Colonic mucosa (tissue), 4 donors: ENCODE results near the gene MKI67. TPM values are rescaled to one million over a fixed set of nuclear protein-coding genes. Genes with fewer than 3 reads are reported as not detected.
"Not testable (repeated sequence)": the region's sequence is repeated elsewhere in the genome, so short reads cannot be mapped to it uniquely, and the experiment has no call there.

Experiments used
- DNase-seq: peaks from one replicate; pipeline ENCODE4 v3.0.0-alpha.2; 2020
- H3K27ac ChIP-seq: fragments of 200-600 bp; one replicate; pipeline ENCODE4 v1.8.0; 2021
- H3K27me3 ChIP-seq: fragments of 200-600 bp; one replicate; pipeline ENCODE4 v1.8.0; 2021
- H3K36me3 ChIP-seq: fragments of 200-600 bp; one replicate; pipeline ENCODE4 v1.8.0; 2021
- H3K4me1 ChIP-seq: fragments of 200-600 bp; one replicate; pipeline ENCODE4 v1.8.0; 2021; ENCODE audit warnings: mild to moderate bottlenecking
- H3K4me3 ChIP-seq: fragments of 200-600 bp; one replicate; pipeline ENCODE4 v1.8.0; 2021
- H3K9ac ChIP-seq, 2 donors: one replicate each; pipeline ENCODE4 v1.7.0; 2013; ENCODE audit warnings: control low read depth in 2 of 2, low read depth in 2 of 2, low read length in 2 of 2
- H3K9me3 ChIP-seq: fragments of 200-600 bp; one replicate; pipeline ENCODE4 v1.8.0; 2021
- intact Hi-C: fragments of 100-400 bp; cut with DNase I; formaldehyde crosslinking; loops from one replicate; pipeline ENCODE4 v1.14.1; 2022
- total RNA-seq, 2 donors: library from RNA; stranded (reverse); fragmentation: NEBNext Ultra II Directional in 1 of 2; extraction: Animal tissue kit (Norgen Biotek cat#: 25700) in 1 of 2; gene quantifications; one replicate each; pipeline ENCODE4 v1.2.1, GENCODE V29; 2021
- TF ChIP-seq, protein P1 (sequence below): fragments of 200-600 bp; IDR thresholded peaks from one replicate; pipeline ENCODE4 v1.8.0; 2022; ENCODE audit warnings: antibody characterized with exemption, mild to moderate bottlenecking
- donor health status: healthy.
- donor health status: DM: no; HTN: no; CAD: no.
- donor health status: DM: no; HTN: no; CAD: no.

Gene MKI67
- total RNA-seq, 2 donors from 2014 or later, result 40.2 to 148 TPM

DNA sequence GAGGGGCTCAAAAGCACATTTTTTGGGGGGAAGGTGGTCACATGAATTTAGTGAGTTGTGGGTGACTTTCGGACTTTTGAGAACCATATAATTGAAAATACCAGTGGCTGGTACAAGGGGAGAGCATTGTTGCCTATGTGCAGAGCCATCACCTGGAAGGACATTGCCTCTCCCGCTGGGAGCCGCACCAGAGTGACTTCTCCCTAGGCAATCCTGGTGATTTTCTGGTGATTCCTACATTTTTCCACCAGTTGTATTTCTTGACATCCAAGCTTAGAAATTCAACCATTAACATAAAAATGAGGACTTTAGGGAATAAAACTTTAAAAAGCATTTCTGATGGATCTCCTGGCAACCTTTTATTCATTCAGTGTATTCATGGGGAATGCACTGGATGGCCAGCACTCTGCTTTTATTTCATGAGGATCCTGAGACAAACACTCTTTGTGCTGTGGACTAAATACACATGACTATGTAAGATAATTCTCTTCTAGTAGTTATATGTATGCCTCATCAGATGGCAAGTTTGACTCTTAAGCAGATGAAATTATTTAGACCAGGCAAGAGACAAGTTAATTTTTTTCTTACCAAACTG lies 41.8 kb upstream of the MKI67 start:
- no peak overlapping the region for H3K9ac ChIP-seq
- no peak for DNase-seq
- TF ChIP-seq, protein P1, sequence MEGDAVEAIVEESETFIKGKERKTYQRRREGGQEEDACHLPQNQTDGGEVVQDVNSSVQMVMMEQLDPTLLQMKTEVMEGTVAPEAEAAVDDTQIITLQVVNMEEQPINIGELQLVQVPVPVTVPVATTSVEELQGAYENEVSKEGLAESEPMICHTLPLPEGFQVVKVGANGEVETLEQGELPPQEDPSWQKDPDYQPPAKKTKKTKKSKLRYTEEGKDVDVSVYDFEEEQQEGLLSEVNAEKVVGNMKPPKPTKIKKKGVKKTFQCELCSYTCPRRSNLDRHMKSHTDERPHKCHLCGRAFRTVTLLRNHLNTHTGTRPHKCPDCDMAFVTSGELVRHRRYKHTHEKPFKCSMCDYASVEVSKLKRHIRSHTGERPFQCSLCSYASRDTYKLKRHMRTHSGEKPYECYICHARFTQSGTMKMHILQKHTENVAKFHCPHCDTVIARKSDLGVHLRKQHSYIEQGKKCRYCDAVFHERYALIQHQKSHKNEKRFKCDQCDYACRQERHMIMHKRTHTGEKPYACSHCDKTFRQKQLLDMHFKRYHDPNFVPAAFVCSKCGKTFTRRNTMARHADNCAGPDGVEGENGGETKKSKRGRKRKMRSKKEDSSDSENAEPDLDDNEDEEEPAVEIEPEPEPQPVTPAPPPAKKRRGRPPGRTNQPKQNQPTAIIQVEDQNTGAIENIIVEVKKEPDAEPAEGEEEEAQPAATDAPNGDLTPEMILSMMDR, result no peak

GRCh38 chr10:128167123-128167522 lies 40.9 kb upstream of the MKI67 start:
- H3K27me3 ChIP-seq, H3K9me3 ChIP-seq, H3K4me3 ChIP-seq, H3K27ac ChIP-seq, intact Hi-C loops, H3K36me3 ChIP-seq, DNase-seq, H3K9ac ChIP-seq, H3K4me1 ChIP-seq: not testable (repeated sequence)

More for the DNA sequence above, 41.8 kb upstream of the MKI67 start:
- intact Hi-C loops, result no loop called here
- Histone ChIP-seq H3K9me3 (no peaks in the 10 kb centered on the region), H3K4me1 (no peaks in the 10 kb centered on the region), H3K27ac (no peak overlapping the region), H3K27me3 (no peaks in the 10 kb centered on the region), H3K36me3 (no peaks in the 10 kb centered on the region), H3K4me3 (no peak overlapping the region)

- TF ChIP-seq, protein P1, result no peak
- DNase-seq, result no peak
Measured at GRCh38 chr10:128166151-128166550, 39.9 kb upstream of the MKI67 start.

DNA sequence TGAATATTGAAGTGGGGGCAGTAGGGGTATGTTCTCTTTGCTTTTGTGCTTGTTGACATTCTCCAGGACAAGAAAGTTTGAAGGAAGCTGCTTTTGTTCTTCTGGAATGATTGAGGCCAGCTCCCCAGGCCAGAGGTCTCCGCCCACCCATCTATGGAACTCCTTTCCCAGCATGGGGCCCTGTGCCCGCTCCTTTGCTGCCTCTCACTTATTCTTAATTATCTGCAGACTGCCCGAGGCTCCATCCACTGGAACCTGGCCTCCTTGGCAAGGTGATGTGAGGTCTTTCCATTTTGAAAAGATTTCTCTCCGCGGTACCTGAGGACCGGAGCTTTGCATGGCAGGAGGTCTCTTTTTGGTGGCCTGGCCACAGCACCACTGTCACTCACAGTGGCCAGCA lies 39.3 kb upstream of the MKI67 start:
- no peak for DNase-seq
- Histone ChIP-seq H3K9me3 (no peaks in the 10 kb centered on the region), H3K27me3 (no peaks in the 10 kb centered on the region), H3K36me3 (no peaks in the 10 kb centered on the region), H3K4me3 (no peak overlapping the region), H3K9ac (no peak overlapping the region), H3K27ac (no peak overlapping the region), H3K4me1 (no peaks in the 10 kb centered on the region)
- TF ChIP-seq, protein P1, result no peak
- intact Hi-C loops, result no loop called here

More at GRCh38 chr10:128166151-128166550, 39.9 kb upstream of the MKI67 start:
- no peaks in the 10 kb centered on the region for H3K9me3 ChIP-seq
- H3K4me1 ChIP-seq, result no peaks in the 10 kb centered on the region
- no peak overlapping the region for H3K9ac ChIP-seq
- H3K27ac ChIP-seq, result no peak overlapping the region
- intact Hi-C loops, result no loop called here
- no peaks in the 10 kb centered on the region for H3K36me3 ChIP-seq
- no peaks in the 10 kb centered on the region for H3K27me3 ChIP-seq
- H3K4me3 ChIP-seq, result no peak overlapping the region

DNA sequence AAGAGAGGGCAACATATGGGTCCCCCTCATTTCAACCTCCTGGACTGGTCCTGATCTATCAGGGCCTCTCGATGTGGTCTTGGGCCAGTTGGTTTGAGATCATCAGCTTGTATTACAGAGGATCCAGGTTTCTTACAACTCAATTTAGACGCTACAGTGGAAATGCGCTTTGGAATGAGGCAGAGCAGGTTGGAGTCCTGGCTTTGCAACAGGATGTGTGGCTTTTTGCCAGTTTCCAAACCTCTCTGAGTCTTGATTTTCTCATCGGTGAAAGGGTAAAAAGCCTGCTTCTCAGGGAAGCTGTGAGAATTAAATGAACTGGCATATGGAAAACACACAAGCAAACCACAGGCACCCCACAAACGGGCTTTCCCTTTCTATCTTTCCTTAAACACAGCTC lies 37.5 kb upstream of the MKI67 start:
- no peaks in the 10 kb centered on the region for H3K36me3 ChIP-seq
- DNase-seq, result no peak
- H3K4me1 ChIP-seq, result no peaks in the 10 kb centered on the region
- H3K4me3 ChIP-seq, result no peak overlapping the region
- H3K9ac ChIP-seq, result no peak overlapping the region
- intact Hi-C loops, result no loop called here
- H3K9me3 ChIP-seq, result no peaks in the 10 kb centered on the region
- TF ChIP-seq, protein P1, result no peak
- no peak overlapping the region for H3K27ac ChIP-seq
- H3K27me3 ChIP-seq, result no peaks in the 10 kb centered on the region

- no peaks in the 10 kb centered on the region for H3K9me3 ChIP-seq
- H3K27me3 ChIP-seq, result no peaks in the 10 kb centered on the region
- H3K4me3 ChIP-seq, result no peak overlapping the region
- no peak overlapping the region for H3K9ac ChIP-seq
- intact Hi-C loops, result no loop called here
- no peak for DNase-seq
- H3K4me1 ChIP-seq, result no peaks in the 10 kb centered on the region
- H3K27ac ChIP-seq, result no peak overlapping the region
- TF ChIP-seq, protein P1, result no peak
- H3K36me3 ChIP-seq, result no peaks in the 10 kb centered on the region
Measured at GRCh38 chr10:128161031-128161430, 34.8 kb upstream of the MKI67 start.
